Testis (tissue), 2 donors: ENCODE measurements around the gene BICC1.

Experiments used
- POLR2A ChIP-seq: fragments of 450-650 bp; IDR thresholded peaks from one replicate; pipeline ENCODE4 v1.6.1; 2017; ENCODE audit warnings: antibody characterized with exemption, mild to moderate bottlenecking, moderate library complexity
- TF ChIP-seq, protein P1 (sequence below), 3 experiments: fragments of 450-650 bp in 2 of 3; fragments of 200-600 bp in 1 of 3; sonication (generic) in 1 of 3; IDR thresholded peaks; one replicate each; pipeline ENCODE4 v1.5.1; 2016 to 2019; ENCODE audit warnings: antibody characterized with exemption in 3 of 3, mild to moderate bottlenecking in 2 of 3, moderate library complexity in 1 of 3

DNA sequence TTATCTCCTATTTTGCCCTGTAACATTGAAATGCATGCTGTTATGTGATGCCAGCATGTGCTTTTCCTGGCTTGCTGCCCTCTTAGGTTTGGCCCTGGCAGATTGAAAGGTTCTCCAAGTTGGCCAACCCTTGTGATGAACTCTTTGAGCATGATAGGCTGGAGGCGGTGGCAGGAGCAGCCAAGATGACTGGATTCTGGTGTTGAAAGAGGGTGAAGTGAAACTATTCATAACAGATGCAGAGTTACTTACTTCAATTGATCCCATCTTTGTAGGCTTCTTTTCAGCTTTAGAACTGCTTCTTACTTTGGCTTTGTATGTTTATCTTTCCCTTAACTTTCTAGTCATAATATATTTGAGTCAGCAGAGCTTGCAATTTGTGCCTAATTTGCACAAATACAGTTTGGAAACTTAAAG lies 57.6 kb downstream of the BICC1 start:
- TF ChIP-seq, protein P1, sequence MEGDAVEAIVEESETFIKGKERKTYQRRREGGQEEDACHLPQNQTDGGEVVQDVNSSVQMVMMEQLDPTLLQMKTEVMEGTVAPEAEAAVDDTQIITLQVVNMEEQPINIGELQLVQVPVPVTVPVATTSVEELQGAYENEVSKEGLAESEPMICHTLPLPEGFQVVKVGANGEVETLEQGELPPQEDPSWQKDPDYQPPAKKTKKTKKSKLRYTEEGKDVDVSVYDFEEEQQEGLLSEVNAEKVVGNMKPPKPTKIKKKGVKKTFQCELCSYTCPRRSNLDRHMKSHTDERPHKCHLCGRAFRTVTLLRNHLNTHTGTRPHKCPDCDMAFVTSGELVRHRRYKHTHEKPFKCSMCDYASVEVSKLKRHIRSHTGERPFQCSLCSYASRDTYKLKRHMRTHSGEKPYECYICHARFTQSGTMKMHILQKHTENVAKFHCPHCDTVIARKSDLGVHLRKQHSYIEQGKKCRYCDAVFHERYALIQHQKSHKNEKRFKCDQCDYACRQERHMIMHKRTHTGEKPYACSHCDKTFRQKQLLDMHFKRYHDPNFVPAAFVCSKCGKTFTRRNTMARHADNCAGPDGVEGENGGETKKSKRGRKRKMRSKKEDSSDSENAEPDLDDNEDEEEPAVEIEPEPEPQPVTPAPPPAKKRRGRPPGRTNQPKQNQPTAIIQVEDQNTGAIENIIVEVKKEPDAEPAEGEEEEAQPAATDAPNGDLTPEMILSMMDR (IDR thresholded peaks at IDR 0.05) = no peak
- no peak for TF ChIP-seq POLR2A
